Mucosa of rectum (tissue), 2 donors: Measurements from ENCODE around the gene PAF1.

ENCODE experiments used
- H3K27ac ChIP-seq, 2 donors: one replicate each; pipeline ENCODE4 v1.7.0; 2013; ENCODE audit warnings: inconsistent platforms in 2 of 2, low read depth in 2 of 2, low read length in 2 of 2
- H3K27me3 ChIP-seq, 2 donors: one replicate each; pipeline ENCODE4 v1.7.0; 2013; ENCODE audit warnings: low read length in 2 of 2; ENCODE audit not compliant: control insufficient read depth in 2 of 2, insufficient read depth in 2 of 2
- H3K36me3 ChIP-seq, 2 donors: one replicate each; pipeline ENCODE4 v1.7.0; 2013; ENCODE audit warnings: low read length in 2 of 2; ENCODE audit not compliant: control insufficient read depth in 2 of 2, insufficient read depth in 2 of 2
- H3K4me1 ChIP-seq, 2 donors: one replicate each; pipeline ENCODE4 v1.7.0; 2013; ENCODE audit warnings: low read length in 2 of 2, mild to moderate bottlenecking in 1 of 2; ENCODE audit not compliant: control insufficient read depth in 2 of 2, insufficient read depth in 2 of 2
- H3K4me3 ChIP-seq, 2 donors: one replicate each; pipeline ENCODE4 v1.7.0; 2013; ENCODE audit warnings: low read length in 2 of 2
- H3K9ac ChIP-seq, 2 donors: one replicate each; pipeline ENCODE4 v1.7.0; 2013; ENCODE audit warnings: low read length in 2 of 2, low read depth in 1 of 2, mild to moderate bottlenecking in 1 of 2
- H3K9me3 ChIP-seq, 2 donors: one replicate each; pipeline ENCODE4 v1.7.0; 2013; ENCODE audit warnings: low read length in 2 of 2; ENCODE audit not compliant: control insufficient read depth in 2 of 2
- donor health status: healthy.
- donor health status: Normal muscosa, but diverticular disease.

PAF1 gene

DNA sequence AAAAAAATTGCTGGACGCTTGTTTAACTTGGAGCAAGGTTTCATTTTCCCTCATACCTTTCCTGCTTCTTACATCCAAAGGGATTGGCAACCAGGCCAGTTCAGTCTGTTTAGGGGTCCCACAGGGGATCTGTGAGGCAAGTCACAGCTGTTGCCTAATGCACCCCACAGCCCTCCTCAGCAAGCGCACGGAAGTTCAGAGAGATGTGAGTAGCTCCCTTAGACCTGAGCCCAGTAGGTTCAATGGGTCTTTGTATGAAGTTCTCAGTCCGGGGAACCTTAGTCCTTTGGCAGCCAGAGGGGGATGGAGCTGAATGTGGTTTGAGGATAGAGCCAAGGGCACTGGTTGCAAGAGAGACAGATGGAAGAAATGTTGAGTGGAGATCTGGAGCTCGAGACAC lies 35.7 kb downstream of the PAF1 start:
- Histone ChIP-seq H3K9ac (no peak overlapping the region), H3K4me3 (no peak overlapping the region), H3K27me3 (no peaks in the 10 kb centered on the region), H3K27ac (no peak overlapping the region), H3K4me1 (no peaks in the 10 kb centered on the region), H3K9me3 (no peaks in the 10 kb centered on the region), H3K36me3 (peaks cover 38 to 75% of the 10 kb centered on the region in 2 donors)

GRCh38 chr19:39352381-39353255 lies 38.3 kb downstream of the PAF1 start:
- Histone ChIP-seq H3K4me3 (no peak overlapping the region), H3K4me1 (no peaks in the 10 kb centered on the region), H3K9ac (no peak overlapping the region), H3K36me3 (peaks cover 31 to 69% of the 10 kb centered on the region in 2 donors), H3K27ac (no peak overlapping the region), H3K9me3 (no peaks in the 10 kb centered on the region), H3K27me3 (no peaks in the 10 kb centered on the region)

- no peak overlapping the region for H3K4me3 ChIP-seq
- H3K4me1 ChIP-seq = no peaks in the 10 kb centered on the region
- H3K27me3 ChIP-seq = no peaks in the 10 kb centered on the region
- H3K36me3 ChIP-seq = peaks cover 26 to 58% of the 10 kb centered on the region in 2 donors
- no peak overlapping the region for H3K9ac ChIP-seq
- H3K9me3 ChIP-seq = no peaks in the 10 kb centered on the region
- peak overlapping the region in 1 of 2 donors; percentile 38 for H3K27ac ChIP-seq
These were observed 39.3 kb downstream of the PAF1 start for GRCh38 chr19:39351537-39352064.

DNA sequence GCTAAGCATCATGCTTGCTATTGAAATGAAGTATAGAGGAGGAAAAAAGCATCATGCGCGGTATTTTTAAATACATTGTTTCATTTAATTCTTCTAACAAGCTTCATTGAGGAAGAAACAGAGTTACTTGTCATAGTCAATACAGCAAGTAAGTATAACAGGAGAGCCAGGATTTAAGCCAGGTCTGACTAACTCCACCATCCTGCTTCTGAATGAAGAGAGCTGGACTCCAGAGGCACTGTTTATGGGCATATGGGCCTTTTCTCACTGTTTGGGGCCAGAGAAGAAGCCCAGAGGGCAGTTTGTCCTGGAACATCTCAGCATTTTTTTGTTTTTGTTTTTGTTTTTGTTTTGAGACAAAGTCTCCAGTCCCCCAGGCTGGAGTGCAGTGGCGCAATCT lies 40.8 kb downstream of the PAF1 start:
- H3K27me3 ChIP-seq = no peaks in the 10 kb centered on the region
- peaks cover 16 to 44% of the 10 kb centered on the region in 2 donors for H3K36me3 ChIP-seq
- no peak overlapping the region for H3K4me3 ChIP-seq
- no peak overlapping the region for H3K27ac ChIP-seq
- no peaks in the 10 kb centered on the region for H3K9me3 ChIP-seq
- no peaks in the 10 kb centered on the region for H3K4me1 ChIP-seq
- no peak overlapping the region for H3K9ac ChIP-seq

DNA sequence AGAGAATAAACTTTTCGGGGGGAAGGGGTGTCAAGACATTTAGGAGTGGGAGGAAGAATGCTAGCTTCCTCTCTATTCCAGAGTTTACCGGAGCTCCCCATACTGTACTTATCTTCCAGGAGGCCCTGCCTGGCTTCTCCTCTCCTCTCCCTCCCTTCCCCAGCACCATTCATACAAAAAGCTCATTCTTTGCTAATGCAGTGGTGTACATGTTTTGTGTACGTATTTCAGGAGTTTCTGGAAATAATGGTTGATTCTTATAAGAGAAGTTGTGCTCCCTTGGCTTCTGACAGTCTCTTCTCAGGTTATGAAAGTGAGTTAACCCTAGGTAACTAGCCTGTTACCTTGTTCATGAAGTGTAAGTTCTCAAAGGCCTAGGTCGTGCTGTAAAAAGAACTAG lies 41.6 kb downstream of the PAF1 start:
- no peak overlapping the region for H3K27ac ChIP-seq
- no peaks in the 10 kb centered on the region for H3K27me3 ChIP-seq
- H3K36me3 ChIP-seq = peaks cover 14 to 38% of the 10 kb centered on the region in 2 donors
- H3K9me3 ChIP-seq = no peaks in the 10 kb centered on the region
- H3K4me3 ChIP-seq = no peak overlapping the region
- H3K9ac ChIP-seq = no peak overlapping the region
- H3K4me1 ChIP-seq = no peaks in the 10 kb centered on the region

DNA sequence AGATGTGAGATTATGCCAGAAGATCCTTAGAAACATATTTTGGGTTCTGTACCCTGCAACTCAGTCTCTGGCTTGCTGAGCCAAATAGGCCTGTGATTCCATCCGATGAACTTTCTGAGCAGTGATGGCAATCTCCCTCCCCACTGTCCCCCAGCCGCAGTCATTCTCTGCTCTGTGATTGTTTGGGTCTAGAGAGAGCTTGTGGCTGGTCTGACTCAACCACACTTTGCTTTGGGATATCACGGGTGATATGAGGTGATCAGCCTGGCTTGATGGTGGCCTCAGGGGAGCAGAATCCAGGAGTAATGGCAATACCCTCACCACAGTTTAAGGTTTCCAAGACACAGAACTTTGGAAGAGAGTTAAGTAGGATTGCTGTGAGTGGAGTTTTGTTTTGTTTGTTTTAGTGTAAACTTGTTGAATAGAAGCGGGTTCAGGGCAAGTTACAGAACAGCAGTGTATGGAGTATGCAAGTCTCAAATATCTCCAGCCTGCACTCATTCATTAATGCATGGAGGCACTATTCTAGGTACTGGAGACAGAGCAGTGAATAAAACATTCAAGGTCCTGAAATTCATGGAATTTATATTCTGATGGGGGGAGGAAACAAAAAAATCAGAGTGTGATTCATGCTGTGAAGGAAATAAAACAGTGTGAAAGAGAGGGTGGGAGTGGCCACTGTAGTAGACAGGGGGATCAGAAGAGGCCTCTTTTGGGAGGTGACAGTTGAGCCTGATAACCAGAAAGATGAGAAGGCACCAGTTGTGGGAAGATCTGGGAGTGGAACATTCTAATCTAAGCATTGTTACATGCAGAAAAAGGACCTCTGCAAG lies 43.4 kb downstream of the PAF1 start:
- H3K4me1 ChIP-seq = peaks cover 8% of the 10 kb centered on the region in 2 donors
- H3K4me3 ChIP-seq = no peak overlapping the region
- H3K9me3 ChIP-seq = no peaks in the 10 kb centered on the region
- peaks cover 9 to 27% of the 10 kb centered on the region in 2 donors for H3K36me3 ChIP-seq
- H3K27ac ChIP-seq = no peak overlapping the region
- no peak overlapping the region for H3K9ac ChIP-seq
- H3K27me3 ChIP-seq = no peaks in the 10 kb centered on the region

DNA sequence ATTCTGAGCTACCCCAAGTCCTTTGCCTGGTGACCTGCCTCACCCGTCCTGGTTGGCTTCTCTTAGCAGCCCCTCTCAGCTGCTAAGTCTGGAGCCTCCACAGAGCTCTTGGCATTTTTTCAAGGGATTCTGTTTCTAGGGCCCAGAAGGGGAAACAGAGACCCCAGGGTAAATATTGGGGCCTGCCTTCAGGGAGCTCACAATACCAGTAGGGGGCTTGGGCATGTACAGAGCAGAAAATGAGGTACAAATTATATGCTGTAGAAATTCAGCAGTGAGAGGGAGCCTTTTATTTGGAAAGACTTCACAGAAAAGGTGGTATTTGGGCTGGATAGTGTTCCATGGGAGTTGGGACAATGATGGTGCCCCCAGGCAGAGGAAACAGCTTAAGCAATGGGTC lies 45.0 kb downstream of the PAF1 start:
- H3K4me1 ChIP-seq = peaks cover 12 to 16% of the 10 kb centered on the region in 2 donors
- H3K27ac ChIP-seq = no peak overlapping the region
- H3K9me3 ChIP-seq = no peaks in the 10 kb centered on the region
- H3K36me3 ChIP-seq = peaks cover 9 to 16% of the 10 kb centered on the region in 2 donors
- H3K4me3 ChIP-seq = no peak overlapping the region
- no peaks in the 10 kb centered on the region for H3K27me3 ChIP-seq
- H3K9ac ChIP-seq = no peak overlapping the region

- peak overlapping the region in 1 of 2 donors; percentile 67 for H3K27ac ChIP-seq
- H3K9ac ChIP-seq = peak overlapping the region; percentile 80 to 82
- peaks cover 17 to 20% of the 10 kb centered on the region in 2 donors for H3K4me1 ChIP-seq
- H3K36me3 ChIP-seq = peaks cover 0 to 2% of the 10 kb centered on the region in 2 donors
- H3K4me3 ChIP-seq = peak overlapping the region; percentile 65 to 74
- H3K27me3 ChIP-seq = no peaks in the 10 kb centered on the region
- H3K9me3 ChIP-seq = no peaks in the 10 kb centered on the region
These were observed 48.1 kb downstream of the PAF1 start for GRCh38 chr19:39342647-39343305.

GRCh38 chr19:39341719-39342604 lies 48.9 kb downstream of the PAF1 start, which contains the start of gene SAMD4B:
TSS of gene SAMD4B (plus strand) at chr19:39342421. CDS start at chr19:39356894, 14,473 bp downstream.
- Histone ChIP-seq H3K36me3 (no peaks in the 10 kb centered on the region), H3K4me1 (peaks cover 17 to 20% of the 10 kb centered on the region in 2 donors), H3K9ac (peak within 1 kb of the TSS; percentile 82 to 99), H3K9me3 (no peaks in the 10 kb centered on the region), H3K27ac (peak within 1 kb of the TSS; percentile 81 to 84), H3K27me3 (no peaks in the 10 kb centered on the region), H3K4me3 (peak within 1 kb of the TSS; percentile 90)
